Measurements from ENCODE around the gene ME1.

GRCh38 chr6:83311231-83311630 lies 119.6 kb downstream of the ME1 start:
- TF ChIP-seq JUNB (IDR thresholded peaks at IDR 0.05) (no peak), CTCF (IDR thresholded peaks at IDR 0.05) (no peak), MAX (IDR thresholded peaks at IDR 0.05) (no peak), FOSL2 (IDR thresholded peaks at IDR 0.05) (no peak), FOSL2 (CRISPR knock-in tag; IDR thresholded peaks at IDR 0.05) (no peak), POLR2A (IDR thresholded peaks at IDR 0.05; ENCODE audit: low read length) (no peak), CEBPB (IDR thresholded peaks at IDR 0.05) (no peak), RAD21 (conservative IDR thresholded peaks at IDR 0.05 in 1 of 2, IDR thresholded peaks at IDR 0.05 in 1 of 2) (no peak), NFE2L2 (conservative IDR thresholded peaks at IDR 0.05; ENCODE audit: low read length) (no peak), ZC3H11A (IDR thresholded peaks at IDR 0.05) (no peak), PBX3 (IDR thresholded peaks at IDR 0.05) (no peak), JUN (IDR thresholded peaks at IDR 0.05) (no peak), USF2 (IDR thresholded peaks at IDR 0.05) (no peak), ELK1 (IDR thresholded peaks at IDR 0.05; ENCODE audit: low read depth, low read length) (no peak)
